IMR-90 (cell line): ENCODE data around the gene COL5A3. TPM values are rescaled to one million over a fixed set of nuclear protein-coding genes. Genes with fewer than 3 reads are reported as not detected.

Source experiments
- ATAC-seq: fragments of 200-7000 bp; cut with Tn5 transposase; 2 replicates; pipeline ENCODE4 v1.9.1; 2020; ENCODE audit warnings: low read depth, mild to moderate bottlenecking, moderate library complexity
- BruUV-seq: library from RNA; stranded (reverse); fragments of 400-500 nt; replicated peaks from 2 replicates; lab custom pipeline; 2021; lab: Mats Ljungman, UMichigan
- CTCF ChIA-PET: fragments of 300-600 bp; formaldehyde crosslinking; extraction: SDS; loops from one replicate; lab custom pipeline; 2021; ENCODE audit warnings: antibody characterized with exemption; lab: Yijun Ruan, JAX
- POLR2A ChIA-PET: fragments of 300-600 bp; sonication (Branson Sonifier 250); formaldehyde crosslinking; loops from one replicate; lab custom pipeline; 2022; ENCODE audit warnings: antibody characterized with exemption; ENCODE audit not compliant: unreplicated experiment; lab: Charles Lee
- DNase-seq: peaks from one replicate; pipeline ENCODE4 v3.0.0; 2013
- H2AFZ ChIP-seq: replicated peaks from 2 replicates; pipeline ENCODE3; 2013; ENCODE audit warnings: low read length, mild to moderate bottlenecking; ENCODE audit not compliant: poor library complexity
- H2AK5ac ChIP-seq: 2 replicates; pipeline ENCODE4 v1.6.1; 2013; ENCODE audit warnings: low read depth, low read length, inconsistent platforms
- H2AK9ac ChIP-seq: replicated peaks from 2 replicates; pipeline ENCODE3; 2013; ENCODE audit warnings: mild to moderate bottlenecking, low read depth, low read length, moderate library complexity; ENCODE audit not compliant: poor library complexity
- H2BK120ac ChIP-seq: 2 replicates; pipeline ENCODE4 v1.6.1; 2013; ENCODE audit warnings: low read depth, low read length, inconsistent platforms
- H2BK15ac ChIP-seq: 3 replicates; pipeline ENCODE4 v1.6.1; 2013; ENCODE audit warnings: low read depth, low read length, inconsistent platforms
- H2BK20ac ChIP-seq: 2 replicates; pipeline ENCODE4 v1.6.1; 2013; ENCODE audit warnings: low read depth, mild to moderate bottlenecking, inconsistent platforms, low read length, moderate library complexity
- H2BK5ac ChIP-seq: 2 replicates; pipeline ENCODE4 v1.6.1; 2013; ENCODE audit warnings: mild to moderate bottlenecking, low read depth, low read length, inconsistent platforms; ENCODE audit not compliant: poor library complexity, severe bottlenecking
- H3K14ac ChIP-seq: replicated peaks from 2 replicates; pipeline ENCODE4 v1.6.1; 2013; ENCODE audit warnings: low read depth, low read length, inconsistent platforms
- H3K18ac ChIP-seq: 2 replicates; pipeline ENCODE4 v1.6.1; 2013; ENCODE audit warnings: low read depth, low read length, control low read depth
- H3K23ac ChIP-seq: 2 replicates; pipeline ENCODE4 v1.6.1; 2013; ENCODE audit warnings: low read depth, low read length, inconsistent platforms
- H3K27ac ChIP-seq: 2 replicates; pipeline ENCODE4 v1.5.1; 2013; ENCODE audit warnings: mild to moderate bottlenecking, control low read depth, low read length; ENCODE audit not compliant: insufficient read depth
- H3K27me3 ChIP-seq: 2 replicates; pipeline ENCODE4 v1.6.1; 2013; ENCODE audit warnings: low read length; ENCODE audit not compliant: control insufficient read depth, insufficient read depth
- H3K36me3 ChIP-seq: 2 replicates; pipeline ENCODE4 v1.6.1; 2013; ENCODE audit warnings: low read length, mixed read lengths; ENCODE audit not compliant: control insufficient read depth, insufficient read depth
- H3K4ac ChIP-seq: 2 replicates; pipeline ENCODE4 v1.6.1; 2013; ENCODE audit warnings: low read depth, low read length, inconsistent platforms
- H3K4me1 ChIP-seq: 2 replicates; pipeline ENCODE4 v1.6.1; 2013; ENCODE audit warnings: low read length, mixed read lengths; ENCODE audit not compliant: control insufficient read depth, insufficient read depth
- H3K4me2 ChIP-seq: 2 replicates; pipeline ENCODE4 v1.6.1; 2013; ENCODE audit warnings: low read depth, mild to moderate bottlenecking, control low read depth, low read length, moderate library complexity
- H3K4me3 ChIP-seq: 2 replicates; pipeline ENCODE4 v1.5.1; 2013; ENCODE audit warnings: low read depth, mild to moderate bottlenecking, control low read depth, low read length, moderate library complexity; ENCODE audit not compliant: insufficient read depth
- H3K56ac ChIP-seq: 2 replicates; pipeline ENCODE4 v1.6.1; 2013; ENCODE audit warnings: low read length, inconsistent platforms; ENCODE audit not compliant: insufficient read depth; ENCODE audit errors: extremely low read depth
- H3K79me1 ChIP-seq, 2 experiments: 2 replicates each; pipeline ENCODE4 v1.6.1; 2013; ENCODE audit warnings: low read length in 2 of 2, inconsistent platforms in 1 of 2, low read depth in 1 of 2
- H3K9ac ChIP-seq: 2 replicates; pipeline ENCODE4 v1.6.1; 2013; ENCODE audit warnings: low read depth, low read length, control low read depth
- H3K9me1 ChIP-seq: 2 replicates; pipeline ENCODE4 v1.6.1; 2013; ENCODE audit warnings: low read length, inconsistent platforms; ENCODE audit not compliant: insufficient read depth
- H3K9me3 ChIP-seq: 2 replicates; pipeline ENCODE4 v1.6.1; 2013; ENCODE audit warnings: low read length; ENCODE audit not compliant: control insufficient read depth, insufficient read depth
- H4K20me1 ChIP-seq: 2 replicates; pipeline ENCODE4 v1.6.1; 2013; ENCODE audit warnings: low read length, inconsistent platforms; ENCODE audit not compliant: insufficient read depth
- H4K5ac ChIP-seq: 2 replicates; pipeline ENCODE4 v1.6.1; 2013; ENCODE audit warnings: mild to moderate bottlenecking, low read depth, low read length, control low read depth
- H4K8ac ChIP-seq, 2 experiments: 2 replicates each; pipeline ENCODE4 v1.6.1; 2013; ENCODE audit warnings: low read depth in 2 of 2, low read length in 2 of 2, control low read depth in 1 of 2, inconsistent platforms in 1 of 2
- H4K91ac ChIP-seq: 2 replicates; pipeline ENCODE4 v1.6.1; 2013; ENCODE audit warnings: low read depth, low read length, inconsistent platforms; ENCODE audit not compliant: insufficient read depth
- BHLHE40 ChIP-seq: fragments of 150-350 bp; IDR thresholded peaks from 2 replicates; pipeline ENCODE4 v1.6.1; 2016; ENCODE audit warnings: mild to moderate bottlenecking, low read depth, low read length
- CEBPB ChIP-seq: IDR thresholded peaks from 2 replicates; pipeline ENCODE4 v1.6.1; 2012; ENCODE audit warnings: low read depth, low read length, improper control_type of control experiment
- CTCF ChIP-seq: conservative IDR thresholded peaks from 2 replicates; pipeline ENCODE4 v1.5.1; 2012; ENCODE audit warnings: mild to moderate bottlenecking, low read depth, low read length, improper control_type of control experiment
- ELK1 ChIP-seq: fragments of 150-350 bp; IDR thresholded peaks from 2 replicates; pipeline ENCODE4 v1.6.1; 2016; ENCODE audit warnings: low read depth, mild to moderate bottlenecking, low read length, moderate library complexity, borderline replicate concordance
- FOS ChIP-seq: fragments of 150-350 bp; IDR thresholded peaks from 2 replicates; pipeline ENCODE4 v1.6.1; 2016; ENCODE audit warnings: low read depth, low read length
- MAFK ChIP-seq: IDR thresholded peaks from 2 replicates; pipeline ENCODE4 v1.6.1; 2012; ENCODE audit warnings: low read depth, low read length, improper control_type of control experiment
- MAZ ChIP-seq: IDR thresholded peaks from 2 replicates; pipeline ENCODE4 v1.6.1; 2012; ENCODE audit warnings: low read depth, mild to moderate bottlenecking, low read length, improper control_type of control experiment, moderate library complexity, borderline replicate concordance
- MXI1 ChIP-seq: IDR thresholded peaks from 2 replicates; pipeline ENCODE4 v1.6.1; 2012; ENCODE audit warnings: low read depth, mild to moderate bottlenecking, low read length, moderate library complexity, borderline replicate concordance
- NFE2L2 ChIP-seq: fragments of 150-350 bp; IDR thresholded peaks from 2 replicates; pipeline ENCODE4 v1.6.1; 2016; ENCODE audit warnings: low read depth, mild to moderate bottlenecking, low read length
- RCOR1 ChIP-seq: IDR thresholded peaks from 2 replicates; pipeline ENCODE4 v1.6.1; 2012; ENCODE audit warnings: mild to moderate bottlenecking, low read length, improper control_type of control experiment; ENCODE audit not compliant: insufficient replicate concordance
- WGBS, 2 experiments: methylation state at CpG; one replicate each; pipeline versions ENCODE4 v1.1.5 to v1.1.7; 2013; ENCODE audit warnings: missing lambda C conversion rate in 2 of 2; ENCODE audit not compliant: insufficient read length in 1 of 2; ENCODE audit errors: extremely low coverage in 2 of 2; 5-methylcytosine and 5-hydroxymethylcytosine counted together
- dilution Hi-C: fragments of 300-500 bp; cut with HindIII; formaldehyde crosslinking; loops from one replicate; pipeline ENCODE4 v1.14.3; 2018; ENCODE audit warnings: low sequenced_read_pairs; ENCODE audit not compliant: unreplicated experiment
- in situ Hi-C: fragments of 300-500 bp; cut with MboI; formaldehyde crosslinking; loops from 3 replicates; pipeline ENCODE4 v1.14.3; 2019; ENCODE audit warnings: low sequenced_read_pairs, inconsistent platforms, mixed read lengths
- intact Hi-C: fragments of 100-400 bp; cut with micrococcal nuclease; formaldehyde crosslinking; loops from 2 replicates; pipeline ENCODE4 v1.10.0; 2022
- polyA plus RNA-seq, 3 experiments: library from polyadenylated mRNA; depleted of rRNA; stranded (reverse); fragments of >200 nt; gene quantifications; 2 replicates each; pipeline ENCODE4 v1.2.3, GENCODE V29; 2012; ENCODE audit warnings: low replicate concordance in 1 of 3
- total RNA-seq: library from RNA; depleted of rRNA; stranded (reverse); fragments of >200 nt; gene quantifications from 2 replicates; pipeline ENCODE4 v1.2.3, GENCODE V29; 2012

COL5A3 gene
- total and polyA plus RNA-seq, 2 of the 4 experiments (the other 2 are of a cell fraction): 0.54 to 1.5 TPM

DNA sequence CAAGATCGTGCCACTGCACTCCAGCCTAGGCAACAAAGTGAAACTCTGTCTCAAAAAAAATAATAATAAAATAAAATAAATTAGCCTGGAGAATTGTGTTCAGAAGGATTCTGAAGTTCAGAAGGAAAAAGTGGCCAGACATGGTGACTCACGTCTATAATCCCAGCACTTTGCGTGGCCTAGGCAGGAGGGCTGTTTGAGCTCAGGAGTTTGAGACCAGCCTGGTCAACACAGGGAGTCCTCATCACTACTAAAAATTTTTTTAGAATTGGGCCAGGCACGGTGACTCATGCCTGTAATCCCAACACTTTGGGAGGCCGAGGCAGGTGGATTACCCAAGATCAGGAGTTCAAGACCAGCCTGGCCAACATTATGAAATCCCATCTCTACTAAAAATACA lies 8.9 kb upstream of the COL5A3 start:
- H2BK15ac ChIP-seq: no peak overlapping the region
- ChIA-PET CTCF (interaction anchor here (0.5 to 0.9 kb wide), 2 partner anchors 8 to 884 kb away, joined by 3 to 5 read pairs; no protein-coding TSS in a partner anchor), POLR2A (no interaction called here)
- no peak overlapping the region for H4K91ac ChIP-seq
- no peaks in the 10 kb centered on the region for H3K36me3 ChIP-seq
- H3K27me3 ChIP-seq: no peaks in the 10 kb centered on the region
- no peak overlapping the region for H3K56ac ChIP-seq
- H4K20me1 ChIP-seq: no peaks in the 10 kb centered on the region
- peaks cover 3% of the 10 kb centered on the region; the same call in 1 of the 2 replicates for H3K9me1 ChIP-seq
- no peaks in the 10 kb centered on the region for H3K9me3 ChIP-seq
- H3K79me1 ChIP-seq: no peaks in the 10 kb centered on the region
- H3K27ac ChIP-seq: no peak overlapping the region
- H2AK9ac ChIP-seq: no peak overlapping the region
- no peak overlapping the region for H3K4ac ChIP-seq
- no TSS peak for BruUV-seq
- WGBS, 2 experiments: 94% methylated on average over 2 of the region's 5 CpGs; no CpG with 5 or more reads in 1 of the 2 experiments
- no peak overlapping the region for H3K4me3 ChIP-seq
- no peak overlapping the region for H4K5ac ChIP-seq
- dilution Hi-C loops (no loop called here), intact Hi-C loops (no loop called here), in situ Hi-C loops (no loop called here)
- no peak for TF ChIP-seq RCOR1
- TF ChIP-seq MAZ: no peak
- TF ChIP-seq CEBPB: no peak
- TF ChIP-seq CTCF: no peak
- no peak for TF ChIP-seq MAFK
- no peak for TF ChIP-seq ELK1
- TF ChIP-seq FOS: no peak
- no peak for TF ChIP-seq MXI1
- no peak for TF ChIP-seq BHLHE40
- TF ChIP-seq NFE2L2: no peak
- ATAC-seq: no peak
- H2BK20ac ChIP-seq: no peak overlapping the region
- H3K14ac ChIP-seq: no peak overlapping the region
- H4K8ac ChIP-seq: no peak overlapping the region
- H2AFZ ChIP-seq: no peak overlapping the region
- DNase-seq: no peak
- no peak overlapping the region for H3K18ac ChIP-seq
- H3K4me2 ChIP-seq: no peak overlapping the region
- no peak overlapping the region for H2AK5ac ChIP-seq
- 0 out of 2 replicates have a peak, but pooled peaks cover 2% of the 10 kb centered on the region for H3K4me1 ChIP-seq
- no peak overlapping the region for H2BK120ac ChIP-seq
- no peak overlapping the region for H3K23ac ChIP-seq
- no peak overlapping the region for H3K9ac ChIP-seq
- H2BK5ac ChIP-seq: no peak overlapping the region
